Tibial artery (tissue), 4 donors: Measurements from ENCODE around the gene TAF6.

Experiments used
- DNase-seq, 2 donors: peaks; one replicate each; pipeline ENCODE4 v3.0.0-alpha.2; 2019
- H3K27ac ChIP-seq, 2 donors: fragments of 200-600 bp; sonication (generic) in 1 of 2; 1 replicate in 1 of 2; 2 replicates in 1 of 2; pipeline ENCODE4 v1.5.1; 2018 to 2019; ENCODE audit warnings: mild to moderate bottlenecking in 1 of 2
- H3K27me3 ChIP-seq, 2 donors: fragments of 200-600 bp; sonication (generic) in 1 of 2; one replicate each; pipeline versions ENCODE4 v1.5.1 to v1.6.0; 2016 to 2019
- H3K36me3 ChIP-seq, 3 donors: fragments of 200-600 bp; sonication (generic) in 2 of 3; one replicate each; pipeline ENCODE4 v1.5.1; 2016 to 2019; ENCODE audit warnings: mild to moderate bottlenecking in 2 of 3
- H3K4me1 ChIP-seq, 4 donors: fragments of 200-600 bp; sonication (generic) in 2 of 4; 1 replicate in 3 of 4; 2 replicates in 1 of 4; pipeline ENCODE4 v1.5.1; 2016 to 2019
- H3K4me3 ChIP-seq, 2 donors: fragments of 200-600 bp; sonication (generic) in 1 of 2; 1 replicate in 1 of 2; 2 replicates in 1 of 2; pipeline ENCODE4 v1.5.1; 2018 to 2019; ENCODE audit warnings: mild to moderate bottlenecking in 2 of 2
- H3K9me3 ChIP-seq, 3 donors: fragments of 200-600 bp; sonication (generic) in 1 of 3; one replicate each; pipeline ENCODE4 v1.5.1; 2016 to 2019
- CTCF ChIP-seq, 2 experiments: fragments of 200-600 bp in 1 of 2; fragments of 450-650 bp in 1 of 2; IDR thresholded peaks; one replicate each; pipeline ENCODE4 v1.5.1; 2017 to 2019; ENCODE audit warnings: antibody characterized with exemption in 2 of 2, mild to moderate bottlenecking in 1 of 2, moderate library complexity in 1 of 2
- intact Hi-C: fragments of 100-400 bp; cut with DNase I; formaldehyde crosslinking; loops from one replicate; pipeline ENCODE4 v1.15.0; 2023; ENCODE audit warnings: low total_unique reads

TAF6 gene

GRCh38 chr7:100119072-100119969 lies at the start of gene TAF6, which contains the start of gene CNPY4:
TSS of gene TAF6 (minus strand) at chr7:100119358. CDS start at chr7:100114209, 5,149 bp downstream.
TSS of gene CNPY4 (plus strand) at chr7:100119634. CDS start at chr7:100119745, 111 bp downstream.
- Histone ChIP-seq H3K4me3 (peak within 1 kb of the TSS; percentile 67 to 72), H3K27me3 (no peaks in the 10 kb centered on the region), H3K4me1 (peaks cover 0 to 27% (median 16%) of the 10 kb centered on the region in 4 donors), H3K9me3 (no peaks in the 10 kb centered on the region), H3K36me3 (peaks cover 0 to 30% (median 4%) of the 10 kb centered on the region in 3 donors), H3K27ac (peak within 1 kb of the TSS; percentile 83 to 84)
- peak; percentile 94 to 97 for DNase-seq
- peak in 1 of 2 experiments; percentile 30 for TF ChIP-seq CTCF (IDR thresholded peaks at IDR 0.05)
- intact Hi-C loops: no loop called here

GRCh38 chr7:100167912-100168323 lies 48.8 kb upstream of the TAF6 start:
- Histone ChIP-seq H3K27me3 (peaks cover 0 to 17% of the 10 kb centered on the region in 2 donors), H3K4me1 (peaks cover 0 to 33% (median 20%) of the 10 kb centered on the region in 4 donors), H3K4me3 (peak overlapping the region; percentile 51 to 56), H3K36me3 (no peaks in the 10 kb centered on the region), H3K9me3 (no peaks in the 10 kb centered on the region), H3K27ac (peak overlapping the region; percentile 64 to 71)
- no peak for TF ChIP-seq CTCF (IDR thresholded peaks at IDR 0.05)
- intact Hi-C loops: no loop called here
- DNase-seq: no peak

GRCh38 chr7:100166970-100167911 lies 48.1 kb upstream of the TAF6 start:
- peak overlapping the region; percentile 51 to 56 for H3K4me3 ChIP-seq
- TF ChIP-seq CTCF (IDR thresholded peaks at IDR 0.05): no peak

GRCh38 chr7:100166317-100166940 lies 47.3 kb upstream of the TAF6 start:
- Histone ChIP-seq H3K27ac (no peak overlapping the region), H3K4me3 (no peak overlapping the region), H3K27me3 (peaks cover 0 to 9% of the 10 kb centered on the region in 2 donors), H3K36me3 (no peaks in the 10 kb centered on the region), H3K9me3 (no peaks in the 10 kb centered on the region), H3K4me1 (peaks cover 0 to 29% (median 16%) of the 10 kb centered on the region in 4 donors)
- no peak for TF ChIP-seq CTCF (IDR thresholded peaks at IDR 0.05)
- no peak for DNase-seq
- intact Hi-C loops: no loop called here

More at GRCh38 chr7:100166970-100167911, 48.1 kb upstream of the TAF6 start:
- DNase-seq: no peak
- H3K4me1 ChIP-seq: peaks cover 0 to 33% (median 20%) of the 10 kb centered on the region in 4 donors
- H3K27ac ChIP-seq: peak overlapping the region in 1 of 2 donors; percentile 71
- peaks cover 0 to 15% of the 10 kb centered on the region in 2 donors for H3K27me3 ChIP-seq
- intact Hi-C loops: no loop called here
- H3K9me3 ChIP-seq: no peaks in the 10 kb centered on the region
- H3K36me3 ChIP-seq: no peaks in the 10 kb centered on the region

GRCh38 chr7:100163871-100164270 lies 44.7 kb upstream of the TAF6 start:
- no peaks in the 10 kb centered on the region for H3K9me3 ChIP-seq
- no peaks in the 10 kb centered on the region for H3K36me3 ChIP-seq
- H3K27ac ChIP-seq: no peak overlapping the region
- peaks cover 0 to 4% of the 10 kb centered on the region in 2 donors for H3K27me3 ChIP-seq
- intact Hi-C loops: no loop called here
- no peak for DNase-seq
- no peak overlapping the region for H3K4me3 ChIP-seq
- peaks cover 0 to 23% (median 12%) of the 10 kb centered on the region in 4 donors for H3K4me1 ChIP-seq
- no peak for TF ChIP-seq CTCF (IDR thresholded peaks at IDR 0.05)
